ENCODE data around the gene OR10V1.

OR10V1 gene

GRCh38 chr11:59719556-59719955, 5.9 kb upstream of the OR10V1 start:
- no peak overlapping the region for H3K4me3 ChIP-seq (ENCODE audit: low read depth, low read length)
- no peaks in the 10 kb centered on the region for H3K27me3 ChIP-seq (ENCODE audit: control insufficient read depth, insufficient read depth, low read length)
- H2AFZ ChIP-seq, result no peak overlapping the region
- no peak for TF ChIP-seq CTCF (IDR thresholded peaks at IDR 0.05)
- H3K4me1 ChIP-seq, result no peaks in the 10 kb centered on the region
- H3K9ac ChIP-seq, result no peak overlapping the region
- H3K79me2 ChIP-seq, result no peaks in the 10 kb centered on the region
- H3K27ac ChIP-seq, result no peak overlapping the region
- H3K9me3 ChIP-seq (ENCODE audit: control insufficient read depth, low read length), result no peaks in the 10 kb centered on the region
- no peak overlapping the region for H3K4me2 ChIP-seq (ENCODE audit: low read length)
- H3K36me3 ChIP-seq (ENCODE audit: control insufficient read depth, insufficient read depth, low read length), result no peaks in the 10 kb centered on the region

GRCh38 chr11:59716051-59716450, 2.4 kb upstream of the OR10V1 start:
- no peak overlapping the region for H3K27ac ChIP-seq
- no peaks in the 10 kb centered on the region for H3K79me2 ChIP-seq
- H3K9ac ChIP-seq, result no peak overlapping the region
- H3K4me1 ChIP-seq, result no peaks in the 10 kb centered on the region
- no peaks in the 10 kb centered on the region for H3K9me3 ChIP-seq (ENCODE audit: control insufficient read depth, low read length)
- TF ChIP-seq CTCF (IDR thresholded peaks at IDR 0.05), result no peak
- H3K4me2 ChIP-seq (ENCODE audit: low read length), result no peak overlapping the region
- H3K4me3 ChIP-seq (ENCODE audit: low read depth, low read length), result no peak overlapping the region
- no peak overlapping the region for H2AFZ ChIP-seq
- no peaks in the 10 kb centered on the region for H3K27me3 ChIP-seq (ENCODE audit: control insufficient read depth, insufficient read depth, low read length)
- H3K36me3 ChIP-seq (ENCODE audit: control insufficient read depth, insufficient read depth, low read length), result no peaks in the 10 kb centered on the region

GRCh38 chr11:59710136-59710847, 3.4 kb downstream of the OR10V1 start:
- TF ChIP-seq CTCF (IDR thresholded peaks at IDR 0.05), result no peak
- no peaks in the 10 kb centered on the region for H3K4me1 ChIP-seq
- H3K27ac ChIP-seq, result no peak overlapping the region
- no peak overlapping the region for H2AFZ ChIP-seq
- no peak overlapping the region for H3K9ac ChIP-seq
- no peaks in the 10 kb centered on the region for H3K79me2 ChIP-seq
- no peaks in the 10 kb centered on the region for H3K36me3 ChIP-seq (ENCODE audit: control insufficient read depth, insufficient read depth, low read length)
- H3K9me3 ChIP-seq (ENCODE audit: control insufficient read depth, low read length), result no peaks in the 10 kb centered on the region
- no peak overlapping the region for H3K4me2 ChIP-seq (ENCODE audit: low read length)
- H3K4me3 ChIP-seq (ENCODE audit: low read depth, low read length), result no peak overlapping the region
- H3K27me3 ChIP-seq (ENCODE audit: control insufficient read depth, insufficient read depth, low read length), result no peaks in the 10 kb centered on the region

GRCh38 chr11:59708537-59708936, 5.1 kb downstream of the OR10V1 start:
- Histone ChIP-seq H3K4me1 (no peaks in the 10 kb centered on the region), H3K9ac (no peak overlapping the region), H3K4me2 (ENCODE audit: low read length) (no peak overlapping the region), H3K79me2 (no peaks in the 10 kb centered on the region), H3K27ac (no peak overlapping the region), H3K9me3 (ENCODE audit: control insufficient read depth, low read length) (no peaks in the 10 kb centered on the region), H3K27me3 (ENCODE audit: control insufficient read depth, insufficient read depth, low read length) (no peaks in the 10 kb centered on the region), H2AFZ (no peak overlapping the region), H3K36me3 (ENCODE audit: control insufficient read depth, insufficient read depth, low read length) (no peaks in the 10 kb centered on the region), H3K4me3 (ENCODE audit: low read depth, low read length) (no peak overlapping the region)
- no peak for TF ChIP-seq CTCF (IDR thresholded peaks at IDR 0.05)

GRCh38 chr11:59707371-59707770, 6.3 kb downstream of the OR10V1 start:
- Histone ChIP-seq H3K4me2 (ENCODE audit: low read length) (no peak overlapping the region), H3K9ac (no peak overlapping the region), H2AFZ (no peak overlapping the region), H3K4me3 (ENCODE audit: low read depth, low read length) (no peak overlapping the region), H3K79me2 (no peaks in the 10 kb centered on the region), H3K9me3 (ENCODE audit: control insufficient read depth, low read length) (no peaks in the 10 kb centered on the region), H3K36me3 (ENCODE audit: control insufficient read depth, insufficient read depth, low read length) (no peaks in the 10 kb centered on the region), H3K27me3 (ENCODE audit: control insufficient read depth, insufficient read depth, low read length) (no peaks in the 10 kb centered on the region), H3K27ac (no peak overlapping the region), H3K4me1 (no peaks in the 10 kb centered on the region)
- no peak for TF ChIP-seq CTCF (IDR thresholded peaks at IDR 0.05)

Data from parathyroid adenoma (tissue), 2 donors.